GM19351 (cell line): ENCODE measurements around the gene APOL6.
"Not testable (repeated sequence)": the region's sequence is repeated elsewhere in the genome, so short reads cannot be mapped to it uniquely, and the experiment has no call there.

ENCODE experiments used
- ATAC-seq: cut with Tn5 transposase; IDR thresholded peaks from one replicate; pipeline ENCODE4 v1.9.1; 2021; ENCODE audit warnings: mild to moderate bottlenecking, moderate library complexity; ENCODE audit not compliant: unreplicated experiment

The APOL6 gene

DNA sequence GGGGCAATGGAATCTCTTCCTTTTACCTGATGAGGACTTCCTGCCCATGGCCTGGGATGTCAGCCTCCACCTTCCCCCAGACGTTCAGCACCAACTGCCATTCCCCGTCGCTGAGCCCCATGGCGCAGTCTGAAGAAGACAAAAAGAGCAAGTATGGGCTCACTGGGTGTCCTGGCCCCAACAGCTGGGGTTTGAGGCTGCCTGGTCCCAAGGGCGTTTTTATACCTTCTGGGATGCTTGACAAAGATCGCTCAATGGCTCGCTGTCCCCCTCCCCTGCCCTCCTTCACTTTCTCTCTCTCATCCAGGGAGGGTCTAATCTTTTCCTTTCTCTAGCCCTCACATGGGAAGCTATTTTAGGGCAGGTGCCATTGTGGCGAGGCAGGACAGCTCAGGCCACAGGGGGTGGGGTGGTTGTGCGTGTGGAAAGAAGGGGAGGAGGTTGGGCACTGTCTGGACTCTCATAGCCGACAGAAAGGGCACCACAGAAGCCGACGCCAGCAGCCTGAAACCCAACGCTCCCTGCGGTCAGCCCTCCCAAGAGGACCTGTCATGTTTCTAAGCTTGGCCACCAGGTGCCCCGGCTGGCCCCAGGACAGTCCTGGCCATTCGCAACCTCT, 31.0 kb upstream of the APOL6 start, which contains the start of gene MB:
Gene MB (minus strand): TSS at position 193 of the 619 bp plus-strand sequence. CDS start 72 bp downstream, at position 121.
- no peak for ATAC-seq

GRCh38 chr22:35618427-35619223, 29.6 kb upstream of the APOL6 start:
- ATAC-seq: no peak

- ATAC-seq: no peak
Observed at GRCh38 chr22:35619336-35620094, 28.7 kb upstream of the APOL6 start.

DNA sequence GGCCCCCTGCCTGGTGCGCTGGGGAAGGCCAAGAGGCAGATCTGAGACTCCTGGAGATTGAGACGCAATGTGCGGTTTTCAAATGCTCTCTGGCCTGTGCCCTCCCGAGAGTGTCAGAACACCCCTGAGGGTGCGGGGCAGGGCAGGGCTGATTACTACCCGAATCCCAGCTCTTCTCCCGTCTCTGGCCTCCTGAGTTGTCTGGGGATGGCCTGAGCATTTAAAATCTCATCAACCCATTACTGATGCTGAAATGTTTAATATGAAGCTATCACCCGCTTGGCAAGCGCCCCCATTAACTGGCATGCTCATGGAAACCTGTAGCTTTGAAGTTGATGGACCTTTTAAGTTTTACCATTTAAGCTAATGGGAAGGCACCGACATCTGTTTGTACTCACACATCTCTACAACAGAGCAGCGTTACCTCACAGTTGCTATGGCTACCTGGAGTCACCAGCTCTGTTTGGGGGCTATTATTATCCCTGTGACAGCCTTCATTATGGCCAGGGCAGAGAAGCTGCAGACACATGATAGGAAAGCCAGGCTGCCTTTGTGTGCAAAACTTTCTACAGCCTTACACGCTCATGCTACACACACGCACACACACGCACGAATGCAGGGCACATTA, 27.5 kb upstream of the APOL6 start:
- ATAC-seq: no peak

DNA sequence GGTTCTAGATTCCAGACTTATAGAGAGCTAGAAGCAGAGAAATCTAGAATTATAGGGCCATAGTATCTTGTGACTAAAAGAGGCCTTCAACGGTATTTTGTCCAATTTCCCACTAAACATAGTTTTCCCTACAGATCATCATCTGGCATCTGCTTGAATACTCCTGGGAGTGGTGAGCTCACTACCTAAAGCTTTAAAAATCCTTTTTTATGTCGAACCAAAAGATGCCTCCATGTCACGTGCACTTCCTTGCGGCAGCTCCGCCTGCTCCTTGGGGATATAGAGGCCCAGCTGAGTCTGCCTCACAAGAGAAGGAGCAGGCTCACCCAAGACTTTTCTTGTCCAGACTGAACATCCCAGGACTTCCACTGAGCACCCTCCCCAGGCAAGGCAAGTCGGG, 26.8 kb upstream of the APOL6 start:
- no peak for ATAC-seq

DNA sequence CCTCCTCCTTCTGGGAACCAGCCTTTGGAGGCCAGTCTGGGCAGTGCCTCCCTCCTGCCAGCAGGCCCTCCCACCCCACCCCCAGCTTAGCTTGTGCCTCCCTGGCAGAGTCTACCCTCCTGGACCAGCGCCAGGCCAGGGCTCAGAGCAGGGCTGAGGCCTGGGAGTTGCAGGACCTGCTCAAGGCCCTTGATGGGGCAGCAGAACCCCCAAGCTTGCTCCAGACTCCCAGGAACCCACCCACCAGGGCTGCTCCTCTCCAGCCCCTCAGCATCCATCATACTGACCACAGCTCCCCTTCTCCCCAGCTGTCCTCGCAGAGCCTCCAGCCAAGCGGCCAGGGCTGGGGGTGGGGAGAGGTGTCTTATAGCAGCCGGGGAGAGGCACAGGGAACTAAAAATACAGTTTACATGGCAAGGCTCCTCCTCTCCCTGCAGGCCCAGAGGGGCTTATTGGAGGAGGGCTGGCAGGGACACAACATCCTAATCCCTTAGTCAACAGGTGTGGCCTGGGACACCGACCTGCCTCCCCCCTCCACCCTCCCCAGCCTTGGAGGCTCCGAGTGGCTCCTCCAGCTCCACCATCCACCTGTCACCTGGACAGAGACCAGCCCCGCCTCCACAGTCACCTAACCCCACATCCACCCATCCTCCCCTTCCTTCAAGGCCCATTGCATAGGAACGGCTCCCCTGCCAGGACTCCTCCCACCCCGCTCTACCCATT, 25.9 kb upstream of the APOL6 start:
- ATAC-seq: no peak

- ATAC-seq: not testable (repeated sequence)
Observed at GRCh38 chr22:35623885-35624284, 24.4 kb upstream of the APOL6 start.

- ATAC-seq: no peak
Observed at GRCh38 chr22:35624547-35624946, 23.7 kb upstream of the APOL6 start.

DNA sequence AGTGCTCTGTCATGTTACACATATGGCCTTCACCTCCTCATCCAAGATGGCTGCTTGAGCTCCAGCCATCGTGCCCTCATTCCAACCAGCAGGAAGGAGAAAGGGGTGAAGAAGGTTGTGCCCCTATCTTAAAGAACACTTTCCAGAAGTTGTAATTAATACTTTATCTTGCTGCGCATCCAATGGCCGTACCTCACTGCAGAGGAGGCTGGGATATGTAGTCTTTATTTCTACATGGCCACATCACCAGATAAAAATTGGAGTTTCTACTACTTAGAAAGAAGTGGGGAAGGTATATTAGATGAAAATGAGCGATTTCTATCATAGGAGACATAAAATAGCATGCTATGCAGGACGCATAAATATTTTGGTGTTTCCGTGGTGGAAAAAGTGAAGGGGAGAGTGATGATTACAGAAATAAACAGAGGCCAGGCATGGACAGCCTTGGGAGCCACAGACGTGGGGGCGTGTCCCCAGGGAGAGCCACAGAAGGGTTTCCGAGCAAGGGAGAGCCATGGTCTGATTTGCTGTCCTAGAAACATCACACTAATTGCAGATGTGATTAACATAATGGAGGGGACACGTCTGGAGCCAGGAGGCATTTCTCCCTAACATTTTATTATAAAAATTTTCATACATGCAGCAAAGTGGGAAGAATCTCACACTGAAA, 22.3 kb upstream of the APOL6 start:
- ATAC-seq: no peak

- ATAC-seq: no peak
Observed at GRCh38 chr22:35627267-35628041, 20.8 kb upstream of the APOL6 start.

- no peak for ATAC-seq
Observed at GRCh38 chr22:35628732-35629131, 19.5 kb upstream of the APOL6 start.

- ATAC-seq: no peak
Observed at GRCh38 chr22:35629406-35630216, 18.6 kb upstream of the APOL6 start.

DNA sequence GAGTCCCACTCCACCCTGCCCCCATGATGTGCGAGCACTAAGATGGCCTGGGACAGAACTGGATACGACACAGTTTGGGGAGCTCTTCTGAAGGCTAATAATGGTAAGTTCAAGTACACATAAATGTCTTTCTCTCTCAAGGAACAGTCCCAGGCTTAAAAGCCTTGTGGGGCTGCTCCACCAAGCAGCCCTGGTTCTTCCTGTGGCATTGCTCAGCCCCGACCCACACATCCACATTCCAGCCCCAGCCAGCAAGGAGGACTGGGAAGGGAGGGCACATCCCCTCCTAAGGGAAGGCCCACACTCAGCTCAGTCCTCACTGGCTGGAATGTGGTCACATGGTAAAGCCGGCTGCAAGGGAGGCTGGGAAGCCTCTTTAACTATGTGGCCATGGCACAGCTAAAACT, 17.9 kb upstream of the APOL6 start:
- ATAC-seq: no peak

GRCh38 chr22:35630891-35631290, 17.4 kb upstream of the APOL6 start:
- ATAC-seq: no peak

DNA sequence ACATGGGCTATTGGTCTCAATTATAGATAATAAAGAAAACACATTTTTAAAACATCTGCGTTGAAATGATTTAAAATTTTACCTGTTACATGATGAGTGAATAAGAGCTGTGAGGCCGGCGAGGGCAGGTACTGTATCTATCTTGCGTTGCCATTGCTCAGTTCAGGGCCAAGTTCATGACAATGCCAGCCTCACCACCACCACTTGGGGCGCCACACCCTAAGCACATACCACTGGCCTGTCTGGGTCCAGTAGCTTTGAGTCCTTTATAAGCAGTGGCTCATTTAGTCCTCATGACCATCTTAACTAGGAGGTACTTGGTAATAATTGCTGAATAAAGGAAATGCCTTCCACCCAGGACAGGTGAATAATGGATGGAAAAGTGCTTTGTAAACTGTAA, 16.6 kb upstream of the APOL6 start:
- peak; percentile 62 for ATAC-seq

GRCh38 chr22:35632935-35633334, 15.3 kb upstream of the APOL6 start:
- no peak for ATAC-seq

DNA sequence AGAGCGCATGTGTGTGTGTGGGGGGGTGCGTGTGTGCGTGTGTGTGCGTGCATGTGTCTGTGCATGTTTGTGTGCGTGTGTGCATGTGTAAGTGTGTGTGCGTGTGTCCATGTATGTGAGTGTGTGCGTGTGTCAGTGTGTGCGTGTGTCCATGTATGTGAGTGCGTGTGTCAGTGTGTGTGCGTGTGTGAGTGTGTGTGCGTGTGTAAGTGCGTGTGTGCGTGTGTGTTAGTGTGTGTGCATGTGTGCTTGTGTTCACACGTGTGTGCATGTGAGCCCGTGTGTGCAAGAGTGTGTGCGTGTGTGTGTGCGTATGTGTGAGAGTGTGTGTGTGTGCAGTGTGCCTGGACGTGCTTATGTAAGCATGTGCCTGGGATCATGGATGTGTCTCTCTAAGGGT, 14.7 kb upstream of the APOL6 start:
- no peak for ATAC-seq

DNA sequence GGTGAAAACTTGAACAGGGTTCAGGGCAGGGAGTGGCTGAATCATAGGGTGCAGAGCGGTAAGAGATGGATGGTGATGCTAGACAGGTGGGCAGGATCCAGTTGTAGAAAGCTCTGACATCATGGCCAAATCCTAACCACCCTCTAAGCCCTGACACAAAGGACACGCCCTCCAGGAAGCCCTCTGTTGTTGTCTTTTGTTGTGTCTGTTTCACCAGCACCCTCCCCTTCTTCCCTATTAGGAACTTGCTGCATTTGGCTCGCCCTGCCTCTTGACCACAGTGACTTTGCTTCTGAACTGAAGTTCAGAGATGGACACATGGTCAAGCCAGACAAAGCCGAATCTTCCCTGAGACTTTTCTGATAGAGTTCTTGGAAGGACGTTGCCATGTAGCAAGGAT, 14.2 kb upstream of the APOL6 start:
- ATAC-seq: no peak
